H1 (cell line): ENCODE results near the gene GPC4.

Source experiments
- CBX8 ChIP-seq: fragments of 300-800, 300-1000 bp; sonication (generic); IDR thresholded peaks from 2 replicates; pipeline ENCODE4 v1.7.1; 2016; ENCODE audit warnings: low read depth, low read length, borderline replicate concordance
- CHD1 ChIP-seq: IDR thresholded peaks from 2 replicates; pipeline ENCODE4 v1.6.1; 2012; ENCODE audit warnings: low read depth, low read length, improper control_type of control experiment
- RFX5 ChIP-seq: IDR thresholded peaks from 2 replicates; pipeline ENCODE4 v1.6.1; 2011; ENCODE audit warnings: low read depth, low read length, improper control_type of control experiment, borderline replicate concordance
- TBP ChIP-seq: IDR thresholded peaks from 2 replicates; pipeline ENCODE4 v1.6.1; 2011; ENCODE audit warnings: low read depth, low read length, improper control_type of control experiment
- TF ChIP-seq, protein P1 (sequence below), 3 experiments: IDR thresholded peaks; 1 replicate in 2 of 3; 2 replicates in 1 of 3; pipeline versions ENCODE4 v1.5.1 to v1.6.1; 2011; ENCODE audit warnings: low read length in 3 of 3, mild to moderate bottlenecking in 3 of 3, inconsistent platforms in 2 of 3, low read depth in 1 of 3, moderate library complexity in 1 of 3; ENCODE audit not compliant: insufficient read depth in 1 of 3; ENCODE audit errors: control extremely low read depth in 1 of 3

DNA sequence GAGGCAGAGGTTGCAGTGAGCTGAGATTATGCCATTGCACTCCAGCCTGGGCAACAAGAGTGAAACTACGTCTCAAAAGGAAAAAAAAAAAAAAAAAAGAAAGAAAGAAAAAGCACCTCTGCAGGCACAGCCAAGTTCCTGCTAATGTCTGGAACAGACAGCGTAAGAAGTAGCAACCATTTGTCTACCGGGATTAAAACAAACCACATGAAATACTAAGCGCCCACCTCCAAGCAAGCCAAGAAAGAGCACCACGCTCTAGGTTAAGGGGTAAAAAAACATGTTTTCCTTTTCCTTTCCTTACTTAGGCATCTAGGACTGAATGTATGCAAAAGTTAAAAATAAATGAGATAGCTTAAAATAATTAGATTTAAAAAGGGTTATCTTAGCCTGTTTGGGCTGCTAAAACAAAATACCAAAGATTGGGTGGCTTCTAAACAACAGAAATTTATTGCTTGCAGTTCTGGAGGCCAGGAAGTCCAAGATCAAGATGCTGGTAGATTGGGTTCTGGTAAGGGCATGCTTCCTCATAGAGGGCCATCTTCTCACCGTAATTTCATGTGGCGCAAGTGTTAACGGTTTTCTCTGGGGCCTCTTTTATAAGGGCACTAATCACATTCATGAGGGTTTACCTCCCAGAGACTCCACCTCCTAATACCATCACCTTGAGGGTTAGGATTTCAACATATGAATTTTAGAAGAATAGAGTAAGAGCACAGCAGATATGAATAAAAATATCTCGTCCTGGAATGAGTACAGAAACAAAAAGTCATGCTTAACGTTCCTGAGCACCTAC, 12.3 kb downstream of the GPC4 start:
- TF ChIP-seq CHD1 (no peak), CBX8 (no peak), RFX5 (no peak), TBP (no peak)
- TF ChIP-seq, protein P1, sequence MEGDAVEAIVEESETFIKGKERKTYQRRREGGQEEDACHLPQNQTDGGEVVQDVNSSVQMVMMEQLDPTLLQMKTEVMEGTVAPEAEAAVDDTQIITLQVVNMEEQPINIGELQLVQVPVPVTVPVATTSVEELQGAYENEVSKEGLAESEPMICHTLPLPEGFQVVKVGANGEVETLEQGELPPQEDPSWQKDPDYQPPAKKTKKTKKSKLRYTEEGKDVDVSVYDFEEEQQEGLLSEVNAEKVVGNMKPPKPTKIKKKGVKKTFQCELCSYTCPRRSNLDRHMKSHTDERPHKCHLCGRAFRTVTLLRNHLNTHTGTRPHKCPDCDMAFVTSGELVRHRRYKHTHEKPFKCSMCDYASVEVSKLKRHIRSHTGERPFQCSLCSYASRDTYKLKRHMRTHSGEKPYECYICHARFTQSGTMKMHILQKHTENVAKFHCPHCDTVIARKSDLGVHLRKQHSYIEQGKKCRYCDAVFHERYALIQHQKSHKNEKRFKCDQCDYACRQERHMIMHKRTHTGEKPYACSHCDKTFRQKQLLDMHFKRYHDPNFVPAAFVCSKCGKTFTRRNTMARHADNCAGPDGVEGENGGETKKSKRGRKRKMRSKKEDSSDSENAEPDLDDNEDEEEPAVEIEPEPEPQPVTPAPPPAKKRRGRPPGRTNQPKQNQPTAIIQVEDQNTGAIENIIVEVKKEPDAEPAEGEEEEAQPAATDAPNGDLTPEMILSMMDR (IDR thresholded peaks at IDR 0.05; ENCODE audit: control extremely low read depth in 1 of 3, insufficient read depth in 1 of 3, low read depth in 1 of 3, low read length in 3 of 3), result no peak
